Measurements from ENCODE around the gene NRN1L.

Gene NRN1L

DNA sequence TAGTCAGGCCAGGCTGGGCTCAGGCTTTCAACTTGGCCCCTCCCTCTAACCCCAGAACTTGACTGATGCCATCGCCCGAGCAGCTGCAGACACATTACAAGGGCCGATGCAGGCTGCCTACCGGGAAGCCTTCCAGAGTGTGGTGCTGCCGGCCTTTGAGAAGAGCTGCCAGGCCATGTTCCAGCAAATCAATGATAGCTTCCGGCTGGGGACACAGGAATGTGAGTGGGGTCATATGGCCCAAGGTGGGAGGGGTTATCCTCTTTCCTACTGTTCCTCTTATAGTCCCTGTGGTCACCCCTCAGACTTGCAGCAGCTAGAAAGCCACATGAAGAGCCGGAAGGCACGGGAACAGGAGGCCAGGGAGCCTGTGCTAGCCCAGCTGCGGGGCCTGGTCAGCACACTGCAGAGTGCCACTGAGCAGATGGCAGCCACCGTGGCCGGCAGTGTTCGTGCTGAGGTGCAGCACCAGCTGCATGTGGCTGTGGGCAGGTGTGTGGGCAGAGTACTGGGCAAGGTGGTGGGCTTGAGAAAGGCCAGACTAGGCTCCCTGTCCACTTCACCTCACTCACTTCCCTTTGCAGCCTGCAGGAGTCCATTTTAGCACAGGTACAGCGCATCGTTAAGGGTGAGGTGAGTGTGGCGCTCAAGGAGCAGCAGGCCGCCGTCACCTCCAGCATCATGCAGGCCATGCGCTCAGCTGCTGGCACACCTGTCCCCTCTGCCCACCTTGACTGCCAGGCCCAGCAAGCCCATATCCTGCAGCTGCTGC lies 2.1 kb upstream of the NRN1L start:
- no peak overlapping the region for H3K4me3 ChIP-seq (replicated peaks in 1 of 2; ENCODE audit: low read depth in 2 of 2, low read length in 2 of 2)
- peak in 1 of 2 donors; percentile 42 for DNase-seq (ENCODE audit: low read depth in 2 of 2)
- no peak for TF ChIP-seq CTCF (IDR thresholded peaks at IDR 0.05; ENCODE audit: low read depth, low read length)

GRCh38 chr16:67883146-67883871 lies 1.4 kb upstream of the NRN1L start:
- no peak overlapping the region for H3K4me3 ChIP-seq (replicated peaks in 1 of 2; ENCODE audit: low read depth in 2 of 2, low read length in 2 of 2)
- no peak for DNase-seq (ENCODE audit: low read depth in 2 of 2)
- no peak for TF ChIP-seq CTCF (IDR thresholded peaks at IDR 0.05; ENCODE audit: low read depth, low read length)

GRCh38 chr16:67883872-67884261 lies 818 bp upstream of the NRN1L start:
- H3K4me3 ChIP-seq (replicated peaks in 1 of 2; ENCODE audit: low read depth in 2 of 2, low read length in 2 of 2) = no peak overlapping the region
- TF ChIP-seq CTCF (IDR thresholded peaks at IDR 0.05; ENCODE audit: low read depth, low read length) = peak; percentile 94
- DNase-seq (ENCODE audit: low read depth in 2 of 2) = peak; percentile 57 to 65

DNA sequence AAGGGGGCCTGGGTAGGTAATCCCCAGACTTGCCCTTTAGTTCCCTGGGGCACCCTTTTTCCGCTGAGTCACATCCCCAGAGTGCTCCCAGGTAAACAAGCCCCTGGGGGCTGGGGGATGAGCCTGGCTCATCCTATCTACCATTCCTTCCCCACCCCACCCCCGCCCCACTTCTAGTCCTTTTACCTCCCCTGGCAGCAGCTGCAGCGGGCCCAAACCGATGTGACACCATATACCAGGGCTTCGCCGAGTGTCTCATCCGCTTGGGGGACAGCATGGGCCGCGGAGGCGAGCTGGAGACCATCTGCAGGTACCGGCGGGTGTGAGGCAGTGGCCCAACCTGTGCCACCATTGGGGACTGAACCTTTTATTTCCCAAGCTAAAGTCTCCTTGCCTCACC lies 860 bp downstream of the NRN1L start:
- TF ChIP-seq CTCF (IDR thresholded peaks at IDR 0.05; ENCODE audit: low read depth, low read length) = no peak
- no peak for DNase-seq (ENCODE audit: low read depth in 2 of 2)
- H3K4me3 ChIP-seq (replicated peaks in 1 of 2; ENCODE audit: low read depth in 2 of 2, low read length in 2 of 2) = no peak overlapping the region

DNA sequence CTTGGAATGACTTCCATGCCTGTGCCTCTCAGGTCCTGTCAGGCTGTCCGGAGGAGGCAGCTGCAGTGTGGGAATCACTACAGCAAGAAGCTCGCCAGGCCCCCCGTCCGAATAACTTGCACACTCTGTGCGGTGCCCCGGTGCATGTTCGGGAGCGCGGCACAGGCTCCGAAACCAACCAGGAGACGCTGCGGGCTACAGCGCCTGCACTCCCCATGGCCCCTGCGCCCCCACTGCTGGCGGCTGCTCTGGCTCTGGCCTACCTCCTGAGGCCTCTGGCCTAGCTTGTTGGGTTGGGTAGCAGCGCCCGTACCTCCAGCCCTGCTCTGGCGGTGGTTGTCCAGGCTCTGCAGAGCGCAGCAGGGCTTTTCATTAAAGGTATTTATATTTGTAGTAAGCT lies 1.3 kb downstream of the NRN1L start:
- TF ChIP-seq CTCF (IDR thresholded peaks at IDR 0.05; ENCODE audit: low read depth, low read length) = no peak
- no peak overlapping the region for H3K4me3 ChIP-seq (replicated peaks in 1 of 2; ENCODE audit: low read depth in 2 of 2, low read length in 2 of 2)
- no peak for DNase-seq (ENCODE audit: low read depth in 2 of 2)

DNA sequence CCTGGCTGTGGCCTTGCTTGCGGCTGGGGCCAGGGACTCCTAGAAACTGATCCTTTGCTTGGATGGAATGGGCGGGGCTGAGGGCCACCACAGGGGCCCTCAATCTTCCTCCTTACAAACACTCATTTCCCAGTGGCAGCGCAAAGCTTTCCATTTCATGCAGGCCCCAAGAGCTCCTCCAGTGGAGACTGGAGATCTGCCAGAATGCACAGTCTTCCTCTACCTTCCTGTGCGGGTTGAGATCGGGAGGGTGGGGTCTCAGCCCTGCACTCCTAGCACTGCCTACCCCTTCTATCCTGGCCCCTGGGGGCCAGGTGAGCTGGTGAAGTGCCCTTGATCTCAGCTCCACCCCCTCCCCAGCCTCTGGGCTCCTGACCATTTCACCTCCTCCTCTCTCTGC lies 1.7 kb downstream of the NRN1L start:
- TF ChIP-seq CTCF (IDR thresholded peaks at IDR 0.05; ENCODE audit: low read depth, low read length) = no peak
- H3K4me3 ChIP-seq (replicated peaks in 1 of 2; ENCODE audit: low read depth in 2 of 2, low read length in 2 of 2) = no peak overlapping the region
- no peak for DNase-seq (ENCODE audit: low read depth in 2 of 2)
